GM04503 (cell line): ENCODE measurements around the gene GRID1.
"Not testable (repeated sequence)": the region's sequence is repeated elsewhere in the genome, so short reads cannot be mapped to it uniquely, and the experiment has no call there.

Experiments
- DNase-seq: peaks from one replicate; pipeline ENCODE4 v3.0.0-alpha.2; 2012; ENCODE audit warnings: low read depth

GRID1 gene

DNA sequence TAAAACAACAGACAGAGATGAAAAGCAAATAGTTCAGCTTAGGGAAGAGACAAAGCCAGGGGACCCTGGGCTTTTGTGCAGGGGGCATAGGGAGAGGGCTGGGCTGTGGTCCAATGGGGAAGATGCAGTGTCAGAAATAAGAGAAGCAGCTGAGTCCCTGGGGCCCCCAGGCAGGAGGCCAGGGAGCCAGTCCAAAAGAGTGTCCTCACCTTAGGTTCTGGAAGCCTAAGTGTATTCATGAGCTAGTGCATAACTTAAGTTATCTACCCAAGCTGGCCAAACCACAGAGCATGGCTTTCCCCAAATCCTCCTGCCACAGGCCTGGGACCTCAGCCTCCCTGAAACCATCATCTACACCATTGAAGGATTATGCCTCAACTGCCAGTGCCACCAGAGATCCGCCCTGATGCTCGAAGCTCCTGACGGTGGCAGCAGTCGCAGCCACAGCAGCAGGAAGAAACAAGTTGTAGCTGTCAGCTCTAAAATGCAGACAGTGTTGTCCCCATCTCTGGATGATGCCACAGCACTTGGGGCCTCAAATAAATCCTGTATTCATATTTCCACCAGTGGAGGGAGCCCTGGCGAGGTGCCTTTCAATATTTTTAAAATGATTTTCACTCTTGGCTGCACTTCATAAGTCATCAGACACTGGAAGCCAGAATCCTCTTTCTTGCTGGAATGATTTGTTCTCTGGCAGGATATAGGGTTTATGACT is 574.6 kb downstream of the GRID1 start:
- no peak for DNase-seq

DNA sequence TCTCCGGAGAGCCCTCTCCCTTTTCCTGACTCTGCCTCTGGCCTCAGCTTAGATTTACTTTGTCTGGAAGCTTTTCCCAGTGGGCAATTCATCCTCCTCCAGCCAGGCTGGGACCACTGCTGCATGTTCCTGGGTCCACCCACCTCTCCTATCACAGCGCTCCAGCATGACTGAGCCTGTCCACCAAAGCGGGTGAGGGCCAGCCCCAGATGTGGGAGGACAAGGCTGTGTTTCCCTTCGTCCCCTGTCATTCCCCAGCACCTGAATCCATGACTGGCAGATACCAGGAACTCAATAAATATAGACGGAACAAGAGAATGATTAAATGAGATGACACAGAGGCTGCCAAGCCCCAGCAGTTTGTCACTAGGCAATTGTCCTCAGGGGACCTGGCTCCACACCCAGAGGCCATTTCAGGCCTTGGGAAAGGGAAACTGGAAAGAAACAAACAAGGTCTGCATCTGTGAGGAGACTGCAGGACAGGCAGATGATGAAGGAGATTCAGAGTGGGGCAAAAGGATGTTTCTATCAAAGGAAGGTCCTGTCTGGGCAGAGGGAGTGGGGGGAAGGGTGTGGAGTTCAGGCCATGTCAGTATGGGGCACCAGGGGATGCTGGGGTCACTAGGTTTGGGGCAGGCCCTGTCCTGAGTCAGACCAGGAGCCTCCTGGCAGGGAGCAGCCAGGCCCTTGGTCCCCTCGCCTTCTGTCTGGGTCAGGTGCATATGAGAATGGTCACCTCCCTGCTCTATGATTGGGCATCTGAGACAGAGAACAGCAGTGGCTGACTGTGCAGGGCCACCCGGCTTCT is 576.4 kb downstream of the GRID1 start:
- DNase-seq = no peak

GRCh38 chr10:85789125-85789524 is 577.5 kb downstream of the GRID1 start:
- no peak for DNase-seq

GRCh38 chr10:85788570-85788969 is 578.0 kb downstream of the GRID1 start:
- DNase-seq = no peak

GRCh38 chr10:85787881-85788280 is 578.7 kb downstream of the GRID1 start:
- no peak for DNase-seq

DNA sequence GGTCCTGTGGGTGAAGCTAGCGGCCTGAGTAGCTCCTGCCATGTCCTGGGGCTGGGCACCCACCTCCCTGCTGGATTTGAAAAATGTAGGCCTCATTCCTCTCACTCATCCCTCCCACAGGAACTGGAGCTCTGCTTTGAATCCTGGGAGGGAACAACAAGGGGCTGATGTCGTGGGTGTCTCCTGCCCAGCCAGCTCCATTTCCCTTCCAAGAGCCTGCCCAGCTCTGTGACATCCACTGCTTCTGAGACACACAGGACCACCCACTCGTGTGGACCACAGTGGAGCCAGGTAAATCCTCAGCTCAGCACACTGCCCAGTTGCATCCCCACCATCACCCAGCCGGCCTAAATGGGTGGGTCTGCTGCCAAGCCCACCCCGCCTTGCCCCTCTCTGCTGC is 579.2 kb downstream of the GRID1 start:
- DNase-seq = no peak

DNA sequence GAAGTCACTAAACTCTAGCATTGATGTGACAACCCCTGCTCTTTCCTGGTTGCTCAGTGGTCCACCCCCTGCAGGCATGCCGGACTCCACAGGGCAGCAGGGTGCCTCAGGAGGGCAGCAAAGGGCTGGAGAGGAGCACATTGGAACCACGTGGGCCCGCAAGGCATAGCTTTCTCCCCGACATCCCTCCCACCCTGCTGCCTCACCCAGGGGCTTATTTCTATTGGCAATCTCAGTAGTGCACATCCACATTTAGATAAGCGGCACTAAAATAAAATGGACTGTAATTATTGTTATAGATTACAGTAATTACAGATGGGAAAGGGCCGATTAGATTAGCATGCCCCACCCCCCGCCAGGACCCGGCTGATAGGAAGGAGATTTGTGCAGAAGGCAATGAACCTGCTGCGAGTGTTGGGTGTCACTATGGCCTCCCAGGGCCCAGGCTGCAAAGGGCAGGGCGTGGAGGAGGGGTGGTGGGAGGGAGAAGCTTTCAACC is 580.1 kb downstream of the GRID1 start:
- DNase-seq = no peak

DNA sequence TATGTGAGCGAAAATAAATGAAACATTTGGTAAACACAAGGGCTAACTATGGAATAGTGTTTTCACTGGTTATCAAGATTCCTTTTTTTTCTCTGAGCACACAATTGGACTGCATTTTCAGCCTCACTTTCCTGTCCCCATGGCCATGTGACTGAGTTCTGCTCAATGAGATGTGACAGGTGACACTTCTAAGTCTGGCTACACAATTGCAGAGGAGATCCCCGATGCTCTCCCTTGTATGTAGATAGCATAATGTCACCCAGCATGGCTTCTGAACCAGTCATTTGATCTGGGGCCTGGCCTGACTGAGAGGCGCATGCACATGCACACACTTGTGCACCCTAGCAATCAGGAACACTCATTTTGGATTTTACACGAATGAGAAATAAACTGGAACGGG is 581.8 kb downstream of the GRID1 start:
- DNase-seq = no peak

DNA sequence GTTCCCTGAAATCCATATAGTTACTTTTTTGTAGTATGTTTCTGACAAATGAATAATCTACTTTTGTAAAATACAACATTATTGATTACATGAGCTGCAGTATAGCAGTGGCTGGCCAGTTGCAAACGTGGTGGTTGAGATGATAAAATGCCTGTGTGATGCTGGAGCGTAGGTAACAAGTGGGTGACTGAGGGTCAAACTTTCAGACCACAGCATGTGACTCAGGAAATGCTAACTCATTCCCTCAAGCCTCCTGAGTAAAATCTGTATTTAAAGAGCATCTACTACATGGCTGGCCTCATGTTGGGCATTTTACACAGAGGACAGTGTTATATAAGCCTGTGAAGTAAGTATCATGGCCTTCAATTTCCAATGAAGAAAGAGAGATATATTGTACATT is 585.2 kb downstream of the GRID1 start:
- no peak for DNase-seq

GRCh38 chr10:85778074-85778473 is 588.5 kb downstream of the GRID1 start:
- no peak for DNase-seq

- no peak for DNase-seq
Measured at GRCh38 chr10:85767891-85768290, 598.7 kb downstream of the GRID1 start.

GRCh38 chr10:85764108-85764507 is 602.5 kb downstream of the GRID1 start:
- DNase-seq = no peak

DNA sequence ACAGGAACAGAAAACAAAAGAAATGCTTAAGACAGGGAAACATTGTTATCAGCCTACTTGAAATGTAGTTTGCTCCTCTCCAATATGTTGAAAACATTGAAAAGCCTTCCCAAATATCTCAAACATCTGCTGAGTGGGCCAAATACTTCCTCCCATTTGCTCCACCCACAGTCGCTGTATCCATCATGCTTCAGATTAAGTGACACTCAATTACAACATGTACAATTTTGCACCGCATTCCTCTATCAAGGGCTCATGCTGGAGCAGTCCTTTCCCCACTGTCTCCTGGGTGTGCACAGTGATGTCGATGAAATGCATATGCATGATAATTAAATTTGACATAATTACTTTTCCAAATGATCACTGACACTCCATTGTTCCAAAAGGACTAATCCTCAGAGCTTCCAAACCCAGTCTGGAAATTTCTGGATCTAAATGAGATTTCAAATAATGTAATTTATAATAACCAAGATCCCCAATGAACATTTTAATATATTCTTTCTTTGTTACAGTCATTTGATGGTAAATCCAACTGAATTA is 604.6 kb downstream of the GRID1 start:
- DNase-seq = no peak

GRCh38 chr10:85741626-85742300 is 624.8 kb downstream of the GRID1 start:
- no peak for DNase-seq

GRCh38 chr10:85735997-85736396 is 630.6 kb downstream of the GRID1 start:
- DNase-seq = no peak

DNA sequence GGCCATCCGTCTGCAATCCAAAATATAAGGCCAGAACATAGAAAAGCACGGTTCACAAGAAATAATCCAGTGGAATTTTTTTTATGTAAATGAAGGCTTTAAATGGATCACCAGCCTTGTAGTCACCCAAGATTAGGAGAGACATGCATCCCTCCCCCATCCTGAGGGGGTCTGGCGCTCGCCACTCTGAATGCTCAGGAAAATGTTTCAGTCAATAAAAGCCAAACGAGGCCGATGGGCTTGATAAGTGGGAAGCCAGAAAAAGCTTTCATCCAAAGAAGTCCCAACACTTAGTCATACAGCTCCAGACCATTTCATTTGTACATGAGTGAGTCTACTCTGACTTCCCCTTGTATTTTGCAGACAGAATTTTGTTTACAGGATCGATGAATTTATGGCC is 631.8 kb downstream of the GRID1 start:
- DNase-seq = no peak

DNA sequence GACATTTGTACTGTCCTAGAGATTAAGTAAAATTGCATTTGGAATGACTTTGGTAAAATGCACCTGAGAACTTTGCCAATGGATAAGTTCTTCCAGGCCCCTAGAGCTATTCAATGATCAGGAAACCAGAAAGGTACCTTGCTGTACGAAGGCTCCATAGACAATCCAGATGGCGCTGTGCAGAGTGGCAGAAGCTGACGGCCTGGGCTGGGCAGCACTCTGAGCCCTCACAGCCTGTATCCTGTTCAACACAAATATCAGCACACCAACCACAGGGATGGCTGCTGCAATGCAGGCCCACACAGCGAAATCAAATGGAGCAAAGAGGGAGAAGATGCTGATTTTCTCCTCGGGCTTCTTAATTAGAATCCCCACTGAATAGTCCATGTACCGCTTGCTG is 642.4 kb downstream of the GRID1 start:
- no peak for DNase-seq

DNA sequence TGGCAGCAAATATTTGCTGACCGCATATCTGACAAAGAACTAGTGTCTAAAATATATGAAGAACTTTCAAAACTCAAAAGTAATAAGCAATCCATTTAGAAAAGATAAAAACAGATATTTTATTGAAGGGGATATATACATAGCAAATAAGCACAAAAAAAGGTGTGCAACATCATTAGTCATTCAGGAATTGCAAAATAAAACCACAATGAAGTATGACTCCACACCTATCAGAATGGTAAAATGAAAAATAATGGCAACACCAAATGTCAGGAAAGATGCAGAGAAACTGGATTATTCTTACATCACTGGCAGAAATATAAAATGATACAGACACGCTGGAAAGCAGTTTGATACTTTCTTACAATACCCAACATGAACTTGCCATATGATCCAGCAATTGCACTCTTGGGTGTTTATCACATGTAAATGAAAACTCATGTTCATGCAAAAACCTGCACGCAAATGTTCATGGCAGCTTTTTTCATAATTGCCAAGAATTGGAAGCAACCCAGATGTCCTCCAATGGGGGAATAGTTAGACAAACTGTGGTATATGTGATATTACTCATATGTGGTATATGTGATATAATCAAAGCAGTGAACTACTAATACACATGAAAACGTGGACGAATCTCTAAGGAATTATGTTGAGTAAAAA is 645.5 kb downstream of the GRID1 start:
- DNase-seq = no peak

DNA sequence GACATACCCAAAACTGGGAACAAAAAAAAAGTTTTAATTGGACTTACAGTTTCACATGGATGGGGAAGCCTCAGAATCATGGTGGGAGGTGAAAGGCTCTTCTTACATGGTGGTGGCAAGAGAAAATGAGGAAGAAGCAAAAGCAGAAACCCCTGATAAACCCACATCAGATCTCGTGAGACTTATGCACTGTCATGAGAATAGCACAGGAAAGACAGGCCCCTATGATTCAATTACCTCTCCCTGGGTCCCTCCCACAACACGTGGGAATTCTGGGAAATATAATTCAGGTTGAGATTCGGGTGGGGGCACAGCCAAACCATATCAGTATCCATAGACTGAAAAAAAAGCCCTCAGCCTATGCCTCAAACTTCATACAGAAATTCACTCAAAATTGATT is 647.2 kb downstream of the GRID1 start:
- DNase-seq = no peak

DNA sequence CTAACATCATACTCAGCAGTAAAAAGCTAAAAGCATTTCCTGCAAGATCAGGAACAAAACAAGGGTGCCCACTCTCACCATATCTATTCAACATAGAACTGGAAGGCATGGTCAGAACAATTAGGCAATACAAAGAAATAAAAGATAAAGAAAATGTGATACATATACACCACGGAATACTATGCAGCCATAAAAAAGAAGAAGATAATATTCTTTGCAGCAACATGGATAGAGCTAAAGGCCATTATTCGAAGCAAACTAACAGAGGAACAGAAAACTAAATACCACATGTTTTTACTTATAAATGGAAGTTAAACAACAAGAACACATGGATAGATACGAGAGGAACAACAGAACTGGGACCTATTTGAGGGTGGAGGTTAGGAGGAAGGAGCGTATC is 652.7 kb downstream of the GRID1 start:
- DNase-seq = no peak

- no peak for DNase-seq
Measured at GRCh38 chr10:85702768-85703167, 663.8 kb downstream of the GRID1 start.

DNA sequence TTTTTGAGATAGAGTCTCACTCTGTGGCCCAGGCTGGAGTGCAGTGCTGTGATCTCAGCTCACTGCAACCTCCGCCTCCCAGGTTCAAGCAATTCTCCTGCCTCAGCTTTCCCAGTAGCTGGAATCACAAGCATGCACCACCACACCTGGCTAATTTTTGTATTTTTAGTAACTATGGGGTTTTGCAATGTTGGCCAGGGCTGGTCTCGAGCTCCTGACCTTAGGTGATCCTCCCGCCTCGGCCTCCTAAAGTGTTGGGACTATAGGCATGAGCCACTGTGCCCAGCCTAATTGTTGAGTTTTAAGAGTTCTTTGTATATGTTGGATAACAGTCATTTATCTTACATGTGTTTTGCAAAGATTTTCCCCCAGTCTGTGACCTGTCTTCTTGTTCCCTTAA is 667.5 kb downstream of the GRID1 start:
- DNase-seq = not testable (repeated sequence)
